GM12878 (cell line): ENCODE results near the gene HSD17B10. TPM values are rescaled to one million over a fixed set of nuclear protein-coding genes. Genes with fewer than 3 reads are reported as not detected.

ENCODE experiments used
- ATAC-seq: fragments of 200-7000 bp; cut with Tn5 transposase; 3 replicates; pipeline ENCODE4 v1.9.1; 2020; ENCODE audit warnings: mild to moderate bottlenecking, moderate library complexity
- BruUV-seq: library from RNA; stranded (reverse); fragments of 400-500 nt; replicated peaks from 2 replicates; lab custom pipeline; 2021; lab: Mats Ljungman, UMichigan
- CTCF ChIA-PET: fragments of 300-600 bp; sonication (Branson Sonifier 250); formaldehyde crosslinking; extraction: SDS; loops from one replicate; lab custom pipeline; 2021; ENCODE audit warnings: inconsistent platforms; lab: Yijun Ruan, JAX
- POLR2A ChIA-PET: fragments of 350-600 bp; formaldehyde crosslinking; extraction: SDS; loops from one replicate; lab custom pipeline; 2021; ENCODE audit warnings: inconsistent platforms; lab: Charles Lee
- RAD21 ChIA-PET: fragments of 300-600 bp; sonication (Branson Sonifier 250); formaldehyde crosslinking; loops from one replicate; lab custom pipeline; 2023; ENCODE audit warnings: antibody characterized with exemption; ENCODE audit not compliant: unreplicated experiment; lab: Charles Lee
- SMC1A ChIA-PET: fragments of 300-600 bp; sonication (Branson Sonifier 250); formaldehyde crosslinking; loops from one replicate; lab custom pipeline; 2023; ENCODE audit not compliant: unreplicated experiment, uncharacterized antibody; lab: Charles Lee
- DNase-seq: peaks from one replicate; pipeline ENCODE4 v3.0.0-alpha.2; 2011; ENCODE audit warnings: low read depth, low spot score
- FAIRE-seq: peaks from 3 replicates; lab custom pipeline; 2011; peaks lifted over from hg19 to GRCh38; lab: Jason Lieb, UNC
- H2AFZ ChIP-seq: 2 replicates; pipeline ENCODE4 v1.6.0; 2011; ENCODE audit warnings: low read depth, low read length, control low read depth; ENCODE audit not compliant: control insufficient read depth
- H3K27ac ChIP-seq: 2 replicates; pipeline ENCODE4 v1.5.1; 2011; ENCODE audit warnings: control low read depth; ENCODE audit not compliant: control insufficient read depth, insufficient read depth
- H3K27me3 ChIP-seq, 2 experiments: replicated peaks in 1 of 2; 2 replicates each; pipeline versions ENCODE4 v1.6.0 to v1.6.1; 2011; ENCODE audit warnings: low read length in 1 of 2; ENCODE audit not compliant: control insufficient read depth in 2 of 2, insufficient read depth in 2 of 2
- H3K36me3 ChIP-seq, 2 experiments: 2 replicates each; pipeline ENCODE4 v1.5.1; 2011; ENCODE audit warnings: low read length in 1 of 2; ENCODE audit not compliant: control insufficient read depth in 2 of 2, insufficient read depth in 2 of 2
- H3K4me1 ChIP-seq: 2 replicates; pipeline ENCODE4 v1.6.1; 2011; ENCODE audit warnings: mild to moderate bottlenecking, low read length, moderate library complexity, mixed read lengths; ENCODE audit not compliant: control insufficient read depth, insufficient read depth
- H3K4me2 ChIP-seq: 2 replicates; pipeline ENCODE4 v1.6.0; 2011; ENCODE audit warnings: control low read depth; ENCODE audit not compliant: control insufficient read depth, insufficient read depth
- H3K4me3 ChIP-seq: fragments of 200-600 bp; sonication (generic); 2 replicates; pipeline ENCODE4 v1.5.1; 2016
- H3K79me2 ChIP-seq: 2 replicates; pipeline ENCODE4 v1.6.0; 2011; ENCODE audit warnings: low read length; ENCODE audit not compliant: control insufficient read depth, insufficient read depth
- H3K9ac ChIP-seq: 2 replicates; pipeline ENCODE4 v1.8.0; 2011; ENCODE audit warnings: low read length, control low read depth, mixed read lengths; ENCODE audit not compliant: control insufficient read depth, insufficient read depth
- H3K9me3 ChIP-seq: replicated peaks from 3 replicates; pipeline ENCODE4 v1.5.1; 2011; ENCODE audit warnings: mild to moderate bottlenecking, low read length; ENCODE audit not compliant: control insufficient read depth, insufficient read depth
- H4K20me1 ChIP-seq: 2 replicates; pipeline ENCODE4 v1.6.0; 2011; ENCODE audit not compliant: control insufficient read depth, insufficient read depth
- BACH1 ChIP-seq: fragments of 450-650 bp; IDR thresholded peaks from 2 replicates; pipeline ENCODE4 v1.6.1; 2017; ENCODE audit warnings: mild to moderate bottlenecking, borderline replicate concordance
- NFXL1 ChIP-seq: fragments of 450-650 bp; IDR thresholded peaks from 2 replicates; pipeline ENCODE4 v1.6.1; 2017; ENCODE audit warnings: antibody characterized with exemption, mild to moderate bottlenecking, borderline replicate concordance
- POLR2AphosphoS5 ChIP-seq: IDR thresholded peaks from 2 replicates; pipeline ENCODE4 v1.6.1; 2011; ENCODE audit warnings: mild to moderate bottlenecking, low read length, inconsistent platforms
- SUPT20H ChIP-seq: IDR thresholded peaks from 2 replicates; pipeline ENCODE4 v1.6.1; 2011; ENCODE audit warnings: low read depth, mild to moderate bottlenecking, low read length, moderate library complexity, borderline replicate concordance; ENCODE audit not compliant: control insufficient read depth
- SUZ12 ChIP-seq: fragments of 200-600 bp; sonication (generic); IDR thresholded peaks from one replicate; pipeline ENCODE4 v1.6.1; 2018; ENCODE audit warnings: antibody characterized with exemption, mild to moderate bottlenecking; ENCODE audit not compliant: unreplicated experiment
- WRNIP1 ChIP-seq: IDR thresholded peaks from 2 replicates; pipeline ENCODE4 v1.6.1; 2011; ENCODE audit warnings: low read depth, low read length, improper control_type of control experiment, borderline replicate concordance
- YY1 ChIP-seq: IDR thresholded peaks from 2 replicates; pipeline ENCODE4 v1.6.1; 2011; ENCODE audit warnings: low read depth, mild to moderate bottlenecking, low read length
- WGBS: methylation state at CpG from one replicate; pipeline ENCODE4 v1.1.6; 2016; ENCODE audit warnings: low lambda C conversion rate; ENCODE audit not compliant: insufficient replicate concordance, insufficient coverage; ENCODE audit errors: missing lambda C conversion rate; 5-methylcytosine and 5-hydroxymethylcytosine counted together
- in situ Hi-C: fragments of 300-500 bp; cut with MboI; formaldehyde crosslinking; loops from 9 replicates; pipeline ENCODE4 v1.14.3; 2018; ENCODE audit warnings: mixed read lengths
- intact Hi-C: fragments of 100-400 bp; cut with micrococcal nuclease; formaldehyde crosslinking; loops from one replicate; pipeline ENCODE4 v1.14.2; 2022; ENCODE audit not compliant: unreplicated experiment
- polyA plus RNA-seq, 11 experiments: library from polyadenylated mRNA; depleted of rRNA in 4 of 11; unstranded in 6 of 11; stranded (reverse) in 5 of 11; fragments of >200 nt; fragmentation: Nextera tagmentation in 4 of 11; fragmentation: Illumina TruSeq in 1 of 11; extraction: Ambion mirVana in 4 of 11; extraction: Trizol in 1 of 11; gene quantifications; 1 replicate in 1 of 11; 2 replicates in 10 of 11; pipeline versions ENCODE4 v1.2.1 to v1.2.3, GENCODE V29; 2011 to 2016; ENCODE audit warnings: inconsistent platforms in 2 of 11, missing spikeins in 2 of 11, low read depth in 1 of 11
- total RNA-seq, 4 experiments: library from RNA; depleted of rRNA in 3 of 4; stranded (reverse); fragments of >200 nt in 3 of 4; fragmentation: Illumina TruSeq in 1 of 4; extraction: Trizol in 1 of 4; gene quantifications; 2 replicates each; pipeline versions ENCODE4 v1.2.1 to v1.2.3, GENCODE V29; 2013 to 2021
- TF ChIP-seq, protein P1 (sequence below): fragments of 450-650 bp; IDR thresholded peaks from 2 replicates; pipeline ENCODE4 v1.6.1; 2017; ENCODE audit warnings: mild to moderate bottlenecking

HSD17B10 gene
- total and polyA plus RNA-seq, 10 of the 15 experiments (the other 5 are each of a cell fraction or from before 2014, with no cell fraction given): 43.7 to 313 (median 187) TPM

DNA sequence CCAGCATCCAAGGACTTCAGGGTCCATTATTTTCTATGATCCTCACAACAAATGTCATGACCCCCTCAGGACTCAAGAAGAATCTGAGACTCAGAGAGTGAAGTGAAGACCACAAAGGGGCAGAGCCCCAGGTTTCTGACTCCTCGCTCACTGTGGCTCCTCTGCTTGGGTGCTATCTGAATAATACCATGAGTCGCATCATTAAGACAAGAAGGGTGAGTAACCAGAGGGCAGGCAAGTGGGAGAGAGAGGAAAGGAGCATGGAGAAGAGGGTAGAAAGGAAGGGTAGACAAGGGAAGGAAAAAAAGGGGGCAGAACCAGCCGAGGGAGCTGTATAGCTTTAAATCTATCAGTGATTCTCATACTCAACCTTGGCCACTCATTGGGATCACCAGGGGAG is 15.5 kb upstream of the HSD17B10 start:
- SMC1A ChIA-PET: no interaction called here
- in situ Hi-C loops: no loop called here
- TF ChIP-seq YY1 (no peak), SUPT20H (no peak), WRNIP1 (no peak), NFXL1 (no peak), SUZ12 (no peak), BACH1 (no peak), POLR2AphosphoS5 (no peak)
- TF ChIP-seq, protein P1, sequence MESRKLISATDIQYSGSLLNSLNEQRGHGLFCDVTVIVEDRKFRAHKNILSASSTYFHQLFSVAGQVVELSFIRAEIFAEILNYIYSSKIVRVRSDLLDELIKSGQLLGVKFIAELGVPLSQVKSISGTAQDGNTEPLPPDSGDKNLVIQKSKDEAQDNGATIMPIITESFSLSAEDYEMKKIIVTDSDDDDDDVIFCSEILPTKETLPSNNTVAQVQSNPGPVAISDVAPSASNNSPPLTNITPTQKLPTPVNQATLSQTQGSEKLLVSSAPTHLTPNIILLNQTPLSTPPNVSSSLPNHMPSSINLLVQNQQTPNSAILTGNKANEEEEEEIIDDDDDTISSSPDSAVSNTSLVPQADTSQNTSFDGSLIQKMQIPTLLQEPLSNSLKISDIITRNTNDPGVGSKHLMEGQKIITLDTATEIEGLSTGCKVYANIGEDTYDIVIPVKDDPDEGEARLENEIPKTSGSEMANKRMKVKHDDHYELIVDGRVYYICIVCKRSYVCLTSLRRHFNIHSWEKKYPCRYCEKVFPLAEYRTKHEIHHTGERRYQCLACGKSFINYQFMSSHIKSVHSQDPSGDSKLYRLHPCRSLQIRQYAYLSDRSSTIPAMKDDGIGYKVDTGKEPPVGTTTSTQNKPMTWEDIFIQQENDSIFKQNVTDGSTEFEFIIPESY: no peak
- Histone ChIP-seq H3K79me2 (no peaks in the 10 kb centered on the region), H3K9me3 (no peaks in the 10 kb centered on the region), H3K4me3 (no peak overlapping the region), H3K27me3 (no peaks in the 10 kb centered on the region), H2AFZ (no peak overlapping the region), H3K4me2 (no peak overlapping the region), H3K4me1 (no peaks in the 10 kb centered on the region), H3K27ac (no peak overlapping the region), H3K9ac (no peak overlapping the region), H4K20me1 (no peaks in the 10 kb centered on the region), H3K36me3 (no peaks in the 10 kb centered on the region)
- intact Hi-C loops: no loop called here
- ATAC-seq: no peak
- DNase-seq: no peak
- FAIRE-seq: no peak
- RAD21 ChIA-PET: no interaction called here
- WGBS: 33% methylated on average over 3 of the region's 3 CpGs
- POLR2A ChIA-PET: no interaction called here
- CTCF ChIA-PET: interaction anchor here (6.6 to 7.0 kb wide), 2 partner anchors 131 to 137 kb away, joined by 88 to 89 read pairs; no protein-coding TSS in a partner anchor
- no TSS peak for BruUV-seq
